Gastrocnemius medialis (tissue), 4 donors: ENCODE results near the gene ZNF787.

Source experiments
- CTCF ChIP-seq, 5 experiments: fragments of 450-650 bp in 3 of 5; fragments of 200-600 bp in 2 of 5; sonication (generic) in 2 of 5; IDR thresholded peaks in 4 of 5; conservative IDR thresholded peaks in 1 of 5; 1 replicate in 4 of 5; 2 replicates in 1 of 5; pipeline ENCODE4 v1.5.1; 2016 to 2019; ENCODE audit warnings: antibody characterized with exemption in 5 of 5, mild to moderate bottlenecking in 3 of 5, moderate library complexity in 3 of 5
- POLR2A ChIP-seq, 2 donors: fragments of 450-650 bp; IDR thresholded peaks; one replicate each; pipeline ENCODE4 v1.6.1; 2017; ENCODE audit warnings: antibody characterized with exemption in 2 of 2, mild to moderate bottlenecking in 2 of 2, moderate library complexity in 2 of 2

GRCh38 chr19:56097776-56098175 lies 23.3 kb downstream of the ZNF787 start:
- TF ChIP-seq CTCF (IDR thresholded peaks at IDR 0.05 in 4 of 5, conservative IDR thresholded peaks at IDR 0.05 in 1 of 5) (no peak), POLR2A (IDR thresholded peaks at IDR 0.05) (no peak)
